HEK293 (cell line): Measurements from ENCODE around the gene FOSL1.
A peak's percentile ranks its signal among the peaks of the same experiment; 100 is the strongest.

Experiments used
- BCL11A ChIP-seq: fragments of 450-650 bp; formaldehyde crosslinking; IDR thresholded peaks from 2 replicates; pipeline ENCODE4 v1.5.1; 2016; ENCODE audit warnings: low read depth, missing biosample characterization, missing genetic modification characterization
- BCL11B ChIP-seq: fragments of 450-650 bp; formaldehyde crosslinking; IDR thresholded peaks from 2 replicates; pipeline ENCODE4 v1.5.1; 2016; ENCODE audit warnings: low read depth, missing biosample characterization, missing genetic modification characterization
- GLIS1 ChIP-seq: fragments of 450-650 bp; formaldehyde crosslinking; IDR thresholded peaks from 2 replicates; pipeline ENCODE4 v1.5.1; 2016; ENCODE audit warnings: missing biosample characterization, missing genetic modification characterization
- IKZF3 ChIP-seq: fragments of 450-650 bp; IDR thresholded peaks from 2 replicates; pipeline ENCODE4 v1.5.0; 2018; ENCODE audit warnings: missing biosample characterization, mild to moderate bottlenecking, missing genetic modification characterization, moderate library complexity
- INSM2 ChIP-seq: fragments of 450-650 bp; formaldehyde crosslinking; IDR thresholded peaks from 2 replicates; pipeline ENCODE4 v1.5.1; 2016; ENCODE audit warnings: missing biosample characterization, missing genetic modification characterization
- PATZ1 ChIP-seq: fragments of 450-650 bp; formaldehyde crosslinking; IDR thresholded peaks from 2 replicates; pipeline ENCODE4 v1.5.1; 2016; ENCODE audit warnings: missing biosample characterization, missing genetic modification characterization
- REPIN1 ChIP-seq: fragments of 450-650 bp; formaldehyde crosslinking; IDR thresholded peaks from 2 replicates; pipeline ENCODE4 v1.5.1; 2017; ENCODE audit warnings: missing biosample characterization, missing genetic modification characterization, low read depth
- REST ChIP-seq: fragments of 450-650 bp; formaldehyde crosslinking; IDR thresholded peaks from 2 replicates; pipeline ENCODE4 v1.5.1; 2016; ENCODE audit warnings: missing biosample characterization, missing genetic modification characterization
- SCRT1 ChIP-seq: fragments of 450-650 bp; formaldehyde crosslinking; IDR thresholded peaks from 2 replicates; pipeline ENCODE4 v1.5.1; 2016; ENCODE audit warnings: missing biosample characterization, missing genetic modification characterization, borderline replicate concordance
- WT1 ChIP-seq: fragments of 450-650 bp; formaldehyde crosslinking; IDR thresholded peaks from 2 replicates; pipeline ENCODE4 v1.5.1; 2016; ENCODE audit warnings: missing biosample characterization, missing genetic modification characterization
- ZBTB1 ChIP-seq: fragments of 450-650 bp; formaldehyde crosslinking; IDR thresholded peaks from 2 replicates; pipeline ENCODE4 v1.5.1; 2016; ENCODE audit warnings: missing biosample characterization, missing genetic modification characterization
- ZBTB17 ChIP-seq: fragments of 450-650 bp; formaldehyde crosslinking; IDR thresholded peaks from 2 replicates; pipeline ENCODE4 v1.5.1; 2016; ENCODE audit warnings: missing biosample characterization, missing genetic modification characterization
- ZBTB20 ChIP-seq: fragments of 450-650 bp; formaldehyde crosslinking; IDR thresholded peaks from 2 replicates; pipeline ENCODE4 v1.5.1; 2016; ENCODE audit warnings: missing biosample characterization, missing genetic modification characterization
- ZBTB26 ChIP-seq: fragments of 450-650 bp; formaldehyde crosslinking; optimal IDR thresholded peaks from 2 replicates; pipeline ENCODE3; 2016; ENCODE audit warnings: missing biosample characterization, mild to moderate bottlenecking, missing genetic modification characterization
- ZBTB8A ChIP-seq: fragments of 450-650 bp; formaldehyde crosslinking; IDR thresholded peaks from 2 replicates; pipeline ENCODE4 v1.5.1; 2016; ENCODE audit warnings: missing biosample characterization, missing genetic modification characterization
- ZFP3 ChIP-seq: fragments of 450-650 bp; formaldehyde crosslinking; IDR thresholded peaks from 2 replicates; pipeline ENCODE4 v1.5.1; 2016; ENCODE audit warnings: low read depth, missing biosample characterization, missing genetic modification characterization
- ZNF155 ChIP-seq: fragments of 450-650 bp; formaldehyde crosslinking; IDR thresholded peaks from 2 replicates; pipeline ENCODE4 v1.5.1; 2016; ENCODE audit warnings: missing biosample characterization, missing genetic modification characterization
- ZNF2 ChIP-seq: fragments of 450-650 bp; formaldehyde crosslinking; IDR thresholded peaks from 2 replicates; pipeline ENCODE4 v1.5.1; 2016; ENCODE audit warnings: missing biosample characterization, missing genetic modification characterization
- ZNF211 ChIP-seq: fragments of 450-650 bp; formaldehyde crosslinking; IDR thresholded peaks from 2 replicates; pipeline ENCODE4 v1.5.1; 2016; ENCODE audit warnings: low read depth, missing biosample characterization, missing genetic modification characterization
- ZNF24 ChIP-seq: fragments of 450-650 bp; formaldehyde crosslinking; IDR thresholded peaks from 2 replicates; pipeline ENCODE4 v1.5.1; 2016; ENCODE audit warnings: missing biosample characterization, missing genetic modification characterization
- ZNF266 ChIP-seq: fragments of 450-650 bp; formaldehyde crosslinking; IDR thresholded peaks from 2 replicates; pipeline ENCODE4 v1.5.1; 2016; ENCODE audit warnings: missing biosample characterization, missing genetic modification characterization, low read depth
- ZNF324 ChIP-seq: fragments of 450-650 bp; formaldehyde crosslinking; IDR thresholded peaks from 2 replicates; pipeline ENCODE4 v1.5.1; 2016; ENCODE audit warnings: missing biosample characterization, missing genetic modification characterization
- ZNF660 ChIP-seq: fragments of 450-650 bp; IDR thresholded peaks from 2 replicates; pipeline ENCODE4 v1.5.1; 2018; ENCODE audit warnings: missing biosample characterization, mild to moderate bottlenecking, missing genetic modification characterization
- ZNF768 ChIP-seq: fragments of 450-650 bp; formaldehyde crosslinking; IDR thresholded peaks from 2 replicates; pipeline ENCODE4 v1.5.1; 2018; ENCODE audit warnings: missing biosample characterization, mild to moderate bottlenecking, missing genetic modification characterization
- ZNF791 ChIP-seq: fragments of 450-650 bp; formaldehyde crosslinking; IDR thresholded peaks from 2 replicates; pipeline ENCODE4 v1.5.1; 2016; ENCODE audit warnings: missing biosample characterization, missing genetic modification characterization
- ZNF792 ChIP-seq: fragments of 450-650 bp; formaldehyde crosslinking; IDR thresholded peaks from 2 replicates; pipeline ENCODE4 v1.5.1; 2016; ENCODE audit warnings: missing biosample characterization, missing genetic modification characterization
- TF ChIP-seq, protein P1 (sequence below): fragments of 450-650 bp; IDR thresholded peaks from 2 replicates; pipeline ENCODE4 v1.5.1; 2018; ENCODE audit warnings: missing biosample characterization, missing genetic modification characterization
- TF ChIP-seq, protein P2 (sequence below): fragments of 450-650 bp; formaldehyde crosslinking; IDR thresholded peaks from 2 replicates; pipeline ENCODE4 v1.5.1; 2017; ENCODE audit warnings: missing biosample characterization, missing genetic modification characterization

FOSL1 gene

DNA sequence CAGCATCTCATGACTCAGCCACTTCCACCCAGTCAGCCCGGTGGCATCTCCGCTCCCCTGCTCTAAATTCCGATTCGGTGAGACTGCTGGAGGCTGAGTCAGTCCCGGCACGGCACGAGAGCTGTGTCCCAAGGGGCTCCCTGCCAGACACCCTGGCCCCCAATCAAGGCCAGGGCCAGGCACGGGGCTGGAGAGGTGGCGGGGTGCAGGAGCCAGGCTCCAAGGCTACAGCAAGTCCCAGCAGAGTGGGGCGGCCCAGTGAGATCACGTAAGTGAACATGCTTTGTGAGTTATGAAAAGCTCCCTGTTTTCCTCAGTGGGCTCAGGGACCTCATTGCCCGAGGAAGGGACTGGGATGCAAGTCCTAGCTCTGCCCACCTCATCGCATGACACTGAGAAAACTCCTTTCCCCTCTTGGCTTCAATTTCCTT is 15.6 kb upstream of the FOSL1 start (continued):
- peak; percentile 29 for TF ChIP-seq ZBTB26 (tag by site-specific recombination)
- no peak for TF ChIP-seq ZNF211 (tag by site-specific recombination)
- no peak for TF ChIP-seq SCRT1 (tag by site-specific recombination)
- peak; percentile 54 for TF ChIP-seq ZBTB17 (tag by site-specific recombination)
- TF ChIP-seq ZNF792 (tag by site-specific recombination) = no peak
- TF ChIP-seq ZNF155 (tag by site-specific recombination) = no peak
- no peak for TF ChIP-seq ZNF768 (tag by site-specific recombination)
- TF ChIP-seq, protein P1, sequence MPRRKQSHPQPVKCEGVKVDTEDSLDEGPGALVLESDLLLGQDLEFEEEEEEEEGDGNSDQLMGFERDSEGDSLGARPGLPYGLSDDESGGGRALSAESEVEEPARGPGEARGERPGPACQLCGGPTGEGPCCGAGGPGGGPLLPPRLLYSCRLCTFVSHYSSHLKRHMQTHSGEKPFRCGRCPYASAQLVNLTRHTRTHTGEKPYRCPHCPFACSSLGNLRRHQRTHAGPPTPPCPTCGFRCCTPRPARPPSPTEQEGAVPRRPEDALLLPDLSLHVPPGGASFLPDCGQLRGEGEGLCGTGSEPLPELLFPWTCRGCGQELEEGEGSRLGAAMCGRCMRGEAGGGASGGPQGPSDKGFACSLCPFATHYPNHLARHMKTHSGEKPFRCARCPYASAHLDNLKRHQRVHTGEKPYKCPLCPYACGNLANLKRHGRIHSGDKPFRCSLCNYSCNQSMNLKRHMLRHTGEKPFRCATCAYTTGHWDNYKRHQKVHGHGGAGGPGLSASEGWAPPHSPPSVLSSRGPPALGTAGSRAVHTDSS (tag by site-specific recombination) = no peak
- TF ChIP-seq ZBTB8A (tag by site-specific recombination) = peak; percentile 32; the same call in 1 of the 2 replicates
- TF ChIP-seq, protein P2, sequence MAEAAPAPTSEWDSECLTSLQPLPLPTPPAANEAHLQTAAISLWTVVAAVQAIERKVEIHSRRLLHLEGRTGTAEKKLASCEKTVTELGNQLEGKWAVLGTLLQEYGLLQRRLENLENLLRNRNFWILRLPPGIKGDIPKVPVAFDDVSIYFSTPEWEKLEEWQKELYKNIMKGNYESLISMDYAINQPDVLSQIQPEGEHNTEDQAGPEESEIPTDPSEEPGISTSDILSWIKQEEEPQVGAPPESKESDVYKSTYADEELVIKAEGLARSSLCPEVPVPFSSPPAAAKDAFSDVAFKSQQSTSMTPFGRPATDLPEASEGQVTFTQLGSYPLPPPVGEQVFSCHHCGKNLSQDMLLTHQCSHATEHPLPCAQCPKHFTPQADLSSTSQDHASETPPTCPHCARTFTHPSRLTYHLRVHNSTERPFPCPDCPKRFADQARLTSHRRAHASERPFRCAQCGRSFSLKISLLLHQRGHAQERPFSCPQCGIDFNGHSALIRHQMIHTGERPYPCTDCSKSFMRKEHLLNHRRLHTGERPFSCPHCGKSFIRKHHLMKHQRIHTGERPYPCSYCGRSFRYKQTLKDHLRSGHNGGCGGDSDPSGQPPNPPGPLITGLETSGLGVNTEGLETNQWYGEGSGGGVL (tag by site-specific recombination) = peak; percentile 28; the same call in 1 of the 2 replicates
- no peak for TF ChIP-seq REST
- peak; percentile 34; the same call in 1 of the 2 replicates for TF ChIP-seq ZNF324
- no peak for TF ChIP-seq ZNF2
- TF ChIP-seq ZBTB20 = peak; percentile 47; the same call in 1 of the 2 replicates
- 0 out of 2 replicates have a peak, but pooled peaks have one; percentile 26 for TF ChIP-seq BCL11A
- TF ChIP-seq WT1 (tag by site-specific recombination) = peak; percentile 35; the same call in 1 of the 2 replicates
- TF ChIP-seq PATZ1 = peak; percentile 92
- TF ChIP-seq IKZF3 (tag by site-specific recombination) = no peak
- no peak for TF ChIP-seq ZFP3
- TF ChIP-seq BCL11B (tag by site-specific recombination) = no peak
- TF ChIP-seq ZNF660 (tag by site-specific recombination) = peak; percentile 65; the same call in 1 of the 2 replicates
- no peak for TF ChIP-seq ZBTB1
- TF ChIP-seq INSM2 (tag by site-specific recombination) = peak; percentile 85
- no peak for TF ChIP-seq ZNF266 (tag by site-specific recombination)
- peak; percentile 75 for TF ChIP-seq GLIS1 (tag by site-specific recombination)
- TF ChIP-seq REPIN1 (tag by site-specific recombination) = no peak
- TF ChIP-seq ZNF791 (tag by site-specific recombination) = no peak
- TF ChIP-seq ZNF24 = 0 out of 2 replicates have a peak, but pooled peaks have one; percentile 38
